H1 (cell line): Measurements from ENCODE around the gene MAPRE2. TPM values are rescaled to one million over a fixed set of nuclear protein-coding genes. Genes with fewer than 3 reads are reported as not detected.

Experiments used
- CTCF ChIA-PET: fragments of 300-600 bp; sonication (Branson Sonifier 250); formaldehyde crosslinking; loops from one replicate; lab custom pipeline; 2021; ENCODE audit not compliant: partially characterized antibody; lab: Charles Lee
- POLR2A ChIA-PET: fragments of 300-600 bp; sonication (Branson Sonifier 250); formaldehyde crosslinking; loops from one replicate; lab custom pipeline; 2021; ENCODE audit warnings: inconsistent platforms; ENCODE audit not compliant: partially characterized antibody; lab: Charles Lee
- DNase-seq, 2 experiments: peaks; one replicate each; pipeline versions ENCODE4 v3.0.0 to v3.0.0-alpha.2; 2010 to 2022; ENCODE audit warnings: low spot score in 2 of 2, low read depth in 1 of 2, mixed read lengths in 1 of 2
- FAIRE-seq: peaks from 2 replicates; lab custom pipeline; 2011; peaks lifted over from hg19 to GRCh38; lab: Jason Lieb, UNC
- H2AFZ ChIP-seq: 2 replicates; pipeline ENCODE4 v1.8.1; 2012; ENCODE audit warnings: low read length, inconsistent platforms
- H2AK5ac ChIP-seq: 2 replicates; pipeline ENCODE4 v1.6.1; 2013; ENCODE audit warnings: low read depth, low read length
- H2BK120ac ChIP-seq: replicated peaks from 2 replicates; pipeline ENCODE3; 2013; ENCODE audit warnings: low read depth, low read length, inconsistent platforms
- H2BK12ac ChIP-seq: 2 replicates; pipeline ENCODE4 v1.6.1; 2013; ENCODE audit warnings: low read depth, low read length
- H2BK15ac ChIP-seq: 2 replicates; pipeline ENCODE4 v1.6.1; 2013; ENCODE audit warnings: low read length
- H2BK20ac ChIP-seq: 2 replicates; pipeline ENCODE4 v1.6.1; 2013; ENCODE audit warnings: low read length
- H2BK5ac ChIP-seq: 2 replicates; pipeline ENCODE4 v1.6.1; 2013; ENCODE audit warnings: low read depth, low read length
- H3K14ac ChIP-seq: 2 replicates; pipeline ENCODE4 v1.6.1; 2013; ENCODE audit warnings: inconsistent platforms; ENCODE audit not compliant: insufficient read length
- H3K18ac ChIP-seq: 2 replicates; pipeline ENCODE4 v1.6.1; 2013; ENCODE audit warnings: low read length; ENCODE audit errors: extremely low read depth
- H3K23ac ChIP-seq: 2 replicates; pipeline ENCODE4 v1.6.1; 2013; ENCODE audit warnings: inconsistent platforms; ENCODE audit not compliant: insufficient read length
- H3K23me2 ChIP-seq: 2 replicates; pipeline ENCODE4 v1.6.1; 2013; ENCODE audit warnings: low read depth, low read length
- H3K27ac ChIP-seq: 2 replicates; pipeline ENCODE4 v1.6.1; 2011; ENCODE audit warnings: low read depth, low read length, inconsistent platforms
- H3K27me3 ChIP-seq, 4 experiments: replicated peaks in 1 of 4; 1 replicate in 1 of 4; 2 replicates in 3 of 4; pipeline versions ENCODE4 v1.6.1 to v1.8.1; 2011 to 2013; ENCODE audit warnings: low read length in 3 of 4, mild to moderate bottlenecking in 3 of 4, inconsistent platforms in 2 of 4, mixed read lengths in 2 of 4, moderate library complexity in 1 of 4; ENCODE audit not compliant: control insufficient read depth in 3 of 4, insufficient read depth in 3 of 4; ENCODE audit errors: extremely low read depth in 1 of 4
- H3K36me3 ChIP-seq, 4 experiments: 2 replicates each; pipeline versions ENCODE4 v1.6.1 to v1.8.1; 2011 to 2013; ENCODE audit warnings: mild to moderate bottlenecking in 4 of 4, low read length in 3 of 4, moderate library complexity in 2 of 4, control low read depth in 1 of 4, inconsistent platforms in 1 of 4; ENCODE audit not compliant: insufficient read depth in 4 of 4, control insufficient read depth in 2 of 4
- H3K4ac ChIP-seq: replicated peaks from 2 replicates; pipeline ENCODE3; 2013; ENCODE audit warnings: low read length, low read depth, mixed read lengths, inconsistent platforms; ENCODE audit not compliant: insufficient read length
- H3K4me1 ChIP-seq, 4 experiments: replicated peaks in 1 of 4; 1 replicate in 1 of 4; 2 replicates in 3 of 4; pipeline versions ENCODE4 v1.6.1 to v1.8.1; 2011 to 2013; ENCODE audit warnings: low read length in 3 of 4, inconsistent platforms in 2 of 4, mixed read lengths in 1 of 4; ENCODE audit not compliant: insufficient read depth in 4 of 4, control insufficient read depth in 3 of 4
- H3K4me2 ChIP-seq, 2 experiments: 2 replicates each; pipeline versions ENCODE4 v1.6.1 to v1.8.1; 2011 to 2013; ENCODE audit warnings: low read depth in 2 of 2, low read length in 2 of 2, control low read depth in 1 of 2, inconsistent platforms in 1 of 2, mild to moderate bottlenecking in 1 of 2; ENCODE audit not compliant: insufficient read depth in 1 of 2
- H3K4me3 ChIP-seq, 4 experiments: fragments of 200-600, 300-600 bp in 1 of 4; sonication (generic), shearing (Covaris generic), sonication (Bioruptor Twin) in 1 of 4; 2 replicates each; pipeline versions ENCODE4 v1.5.1 to v1.8.1; 2011 to 2016; ENCODE audit warnings: low read length in 4 of 4, low read depth in 3 of 4, control low read depth in 2 of 4, inconsistent platforms in 2 of 4, mild to moderate bottlenecking in 2 of 4, mixed read lengths in 1 of 4, moderate library complexity in 1 of 4; ENCODE audit not compliant: insufficient read depth in 2 of 4; ENCODE audit errors: extremely low read depth in 1 of 4
- H3K56ac ChIP-seq: replicated peaks from 2 replicates; pipeline ENCODE3; 2013; ENCODE audit warnings: low read depth, mild to moderate bottlenecking, mixed read lengths, low read length, inconsistent platforms; ENCODE audit not compliant: insufficient read length
- H3K79me1 ChIP-seq: 2 replicates; pipeline ENCODE4 v1.6.1; 2013; ENCODE audit warnings: low read depth, low read length, control low read depth
- H3K79me2 ChIP-seq, 2 experiments: 2 replicates each; pipeline versions ENCODE4 v1.6.1 to v1.8.1; 2012 to 2013; ENCODE audit warnings: low read length in 2 of 2, mild to moderate bottlenecking in 2 of 2, inconsistent platforms in 1 of 2; ENCODE audit not compliant: insufficient read depth in 2 of 2, control insufficient read depth in 1 of 2
- H3K9ac ChIP-seq, 4 experiments: replicated peaks in 1 of 4; 1 replicate in 1 of 4; 2 replicates in 3 of 4; pipeline versions ENCODE4 v1.6.1 to v1.8.1; 2011 to 2013; ENCODE audit warnings: low read depth in 3 of 4, low read length in 3 of 4, control low read depth in 2 of 4, mild to moderate bottlenecking in 2 of 4, moderate library complexity in 2 of 4, inconsistent platforms in 1 of 4; ENCODE audit errors: extremely low read depth in 1 of 4
- H3K9me3 ChIP-seq, 2 experiments: 2 replicates each; pipeline versions ENCODE4 v1.6.1 to v1.8.1; 2012 to 2013; ENCODE audit warnings: mild to moderate bottlenecking in 2 of 2, moderate library complexity in 2 of 2, control low read depth in 1 of 2, inconsistent platforms in 1 of 2, low read depth in 1 of 2, low read length in 1 of 2, mixed read lengths in 1 of 2; ENCODE audit not compliant: insufficient read depth in 2 of 2
- H4K20me1 ChIP-seq, 2 experiments: replicated peaks in 1 of 2; 2 replicates each; pipeline versions ENCODE3 to v1.8.1; 2011 to 2013; ENCODE audit warnings: inconsistent platforms in 2 of 2, low read length in 2 of 2, mild to moderate bottlenecking in 1 of 2; ENCODE audit not compliant: insufficient read depth in 2 of 2, control insufficient read depth in 1 of 2
- H4K5ac ChIP-seq: 2 replicates; pipeline ENCODE4 v1.6.1; 2013; ENCODE audit warnings: low read length, low read depth, mixed read lengths, inconsistent platforms; ENCODE audit not compliant: insufficient read length
- H4K8ac ChIP-seq: 2 replicates; pipeline ENCODE4 v1.8.0; 2013; ENCODE audit warnings: mild to moderate bottlenecking, moderate library complexity, low read length, inconsistent platforms; ENCODE audit not compliant: insufficient read depth; ENCODE audit errors: extremely low read depth
- H4K91ac ChIP-seq: replicated peaks from 2 replicates; pipeline ENCODE3; 2013; ENCODE audit warnings: low read length, mixed read lengths, inconsistent platforms; ENCODE audit not compliant: insufficient read length
- CTBP2 ChIP-seq: IDR thresholded peaks from 2 replicates; pipeline ENCODE4 v1.7.0; 2011; ENCODE audit warnings: borderline replicate concordance, mild to moderate bottlenecking, moderate library complexity, mixed read lengths, low read length; ENCODE audit not compliant: insufficient read depth, insufficient read length
- CTCF ChIP-seq, 3 experiments: IDR thresholded peaks; 1 replicate in 2 of 3; 2 replicates in 1 of 3; pipeline versions ENCODE4 v1.5.1 to v1.6.1; 2011; ENCODE audit warnings: low read length in 3 of 3, mild to moderate bottlenecking in 3 of 3, inconsistent platforms in 2 of 3, low read depth in 1 of 3, moderate library complexity in 1 of 3; ENCODE audit not compliant: insufficient read depth in 1 of 3; ENCODE audit errors: control extremely low read depth in 1 of 3
- GTF2F1 ChIP-seq: IDR thresholded peaks from 2 replicates; pipeline ENCODE4 v1.6.1; 2012; ENCODE audit warnings: low read depth, low read length, improper control_type of control experiment, borderline replicate concordance
- MAFK ChIP-seq: IDR thresholded peaks from 2 replicates; pipeline ENCODE4 v1.6.1; 2012; ENCODE audit warnings: low read depth, mild to moderate bottlenecking, improper control_type of control experiment, low read length
- MAX ChIP-seq: IDR thresholded peaks from 2 replicates; pipeline ENCODE4 v1.6.1; 2012; ENCODE audit warnings: inconsistent platforms
- NANOG ChIP-seq: IDR thresholded peaks from 2 replicates; pipeline ENCODE4 v1.6.1; 2011; ENCODE audit warnings: low read length, low read depth, mild to moderate bottlenecking, inconsistent platforms; ENCODE audit not compliant: insufficient read depth, poor library complexity, severe bottlenecking
- NRF1 ChIP-seq: IDR thresholded peaks from 2 replicates; pipeline ENCODE4 v1.6.1; 2011; ENCODE audit warnings: mild to moderate bottlenecking, low read depth, low read length, improper control_type of control experiment
- POLR2A ChIP-seq, 2 experiments: IDR thresholded peaks; 1 replicate in 1 of 2; 2 replicates in 1 of 2; pipeline ENCODE4 v1.6.1; 2011; ENCODE audit warnings: low read depth in 2 of 2, low read length in 2 of 2, mild to moderate bottlenecking in 2 of 2; ENCODE audit errors: control extremely low read depth in 1 of 2
- SP1 ChIP-seq: IDR thresholded peaks from 2 replicates; pipeline ENCODE4 v1.6.1; 2011; ENCODE audit warnings: low read depth, low read length
- SUZ12 ChIP-seq: fragments of 200-600 bp; sonication (generic); IDR thresholded peaks from 2 replicates; pipeline ENCODE4 v1.6.1; 2012; ENCODE audit warnings: mild to moderate bottlenecking, inconsistent platforms, low read length, moderate library complexity, mixed read lengths
- TBP ChIP-seq: IDR thresholded peaks from 2 replicates; pipeline ENCODE4 v1.6.1; 2011; ENCODE audit warnings: low read depth, low read length, improper control_type of control experiment
- TCF12 ChIP-seq: IDR thresholded peaks from 2 replicates; pipeline ENCODE4 v1.6.1; 2011; ENCODE audit warnings: low read depth, mild to moderate bottlenecking, low read length
- WGBS, 2 experiments: shearing (Covaris generic) in 1 of 2; methylation state at CpG; one replicate each; pipeline versions ENCODE4 v1.1.6 to v1.1.7; 2013 to 2015; ENCODE audit warnings: low lambda C conversion rate in 2 of 2, mixed read lengths in 2 of 2, inconsistent platforms in 1 of 2, low coverage in 1 of 2, missing lambda C conversion rate in 1 of 2; ENCODE audit not compliant: insufficient replicate concordance in 2 of 2, insufficient coverage in 1 of 2, insufficient read length in 1 of 2; ENCODE audit errors: extremely low coverage in 1 of 2, missing lambda C conversion rate in 1 of 2; 5-methylcytosine and 5-hydroxymethylcytosine counted together
- polyA plus RNA-seq, 7 experiments: library from polyadenylated mRNA; depleted of rRNA in 3 of 7; stranded (reverse) in 5 of 7; unstranded in 2 of 7; fragments of >200 nt in 5 of 7; fragments of 200-250 nt in 2 of 7; gene quantifications; 1 replicate in 5 of 7; 2 replicates in 1 of 7; 4 replicates in 1 of 7; pipeline versions ENCODE4 v1.2.1 to v1.2.3, GENCODE V29; 2011 to 2013; ENCODE audit warnings: missing spikeins in 2 of 7, mixed read lengths in 2 of 7
- total RNA-seq: library from RNA; stranded (reverse); fragmentation: NEBNext Ultra II Directional; extraction: Animal tissue kit (Norgen Biotek cat#: 25700); gene quantifications from 2 replicates; pipeline ENCODE4 v1.2.1, GENCODE V29; 2021

Gene MAPRE2
- total and polyA plus RNA-seq, 2 of the 8 experiments (the other 6 are each of a cell fraction or from before 2014, with no cell fraction given) = 32.6 to 33.1 TPM

- Histone ChIP-seq H3K4me2 (no peak overlapping the region), H3K18ac (no peak overlapping the region), H4K20me1 (no peaks in the 10 kb centered on the region), H2BK5ac (no peak overlapping the region), H3K4ac (no peak overlapping the region), H3K23ac (no peak overlapping the region), H3K27me3 (no peaks in the 10 kb centered on the region), H4K8ac (no peak overlapping the region), H2BK12ac (no peak overlapping the region), H3K79me2 (no peaks in the 10 kb centered on the region), H3K23me2 (no peaks in the 10 kb centered on the region), H3K9ac (no peak overlapping the region), H2BK20ac (0 out of 2 replicates have a peak overlapping the region, but pooled peaks have one; percentile 72), H4K91ac (no peak overlapping the region), H3K14ac (no peak overlapping the region), H3K79me1 (no peaks in the 10 kb centered on the region), H3K27ac (no peak overlapping the region), H3K4me3 (no peak overlapping the region), H3K56ac (no peak overlapping the region), H2AFZ (no peak overlapping the region), H3K36me3 (no peaks in the 10 kb centered on the region), H2AK5ac (no peak overlapping the region), H2BK15ac (no peak overlapping the region), H2BK120ac (no peak overlapping the region), H4K5ac (no peak overlapping the region), H3K9me3 (peaks cover 0 to 3% of the 10 kb centered on the region in 2 experiments; a peak in 2 of 4 replicates), H3K4me1 (peaks cover 0 to 2% (median 0%) of the 10 kb centered on the region in 4 experiments; a peak in 2 of 7 replicates)
- DNase-seq = no peak
- no peak for TF ChIP-seq MAX
- TF ChIP-seq GTF2F1 = no peak
- no peak for TF ChIP-seq MAFK
- TF ChIP-seq NRF1 = no peak
- TF ChIP-seq CTCF (IDR thresholded peaks at IDR 0.05; ENCODE audit: control extremely low read depth in 1 of 3, insufficient read depth in 1 of 3, low read depth in 1 of 3, low read length in 3 of 3) = no peak
- no peak for TF ChIP-seq POLR2A (IDR thresholded peaks at IDR 0.05; ENCODE audit: control extremely low read depth in 1 of 2, low read depth in 2 of 2, low read length in 2 of 2)
- no peak for TF ChIP-seq SUZ12
- no peak for TF ChIP-seq TCF12
- no peak for TF ChIP-seq TBP
- TF ChIP-seq NANOG = no peak
- TF ChIP-seq CTBP2 = no peak
- TF ChIP-seq SP1 = no peak
- ChIA-PET CTCF (interaction anchor here (0.7 kb wide), 1 partner anchor 17 kb away, joined by 3 read pairs; no protein-coding TSS in a partner anchor), POLR2A (no interaction called here)
- WGBS, 2 experiments = 93% methylated on average over 3 of the region's 3 CpGs; no CpG with 5 or more reads in 1 of the 2 experiments
- no peak for FAIRE-seq
Observed at GRCh38 chr18:35178260-35178659, 137.0 kb downstream of the MAPRE2 start.
